HuH-7 (cell line): ENCODE results near the gene MYO18B.
A peak's percentile ranks its signal among the peaks of the same experiment; 100 is the strongest.

ENCODE experiments used
- DNase-seq: peaks from one replicate; pipeline ENCODE4 v3.0.0; 2011; ENCODE audit warnings: low spot score

The MYO18B gene

DNA sequence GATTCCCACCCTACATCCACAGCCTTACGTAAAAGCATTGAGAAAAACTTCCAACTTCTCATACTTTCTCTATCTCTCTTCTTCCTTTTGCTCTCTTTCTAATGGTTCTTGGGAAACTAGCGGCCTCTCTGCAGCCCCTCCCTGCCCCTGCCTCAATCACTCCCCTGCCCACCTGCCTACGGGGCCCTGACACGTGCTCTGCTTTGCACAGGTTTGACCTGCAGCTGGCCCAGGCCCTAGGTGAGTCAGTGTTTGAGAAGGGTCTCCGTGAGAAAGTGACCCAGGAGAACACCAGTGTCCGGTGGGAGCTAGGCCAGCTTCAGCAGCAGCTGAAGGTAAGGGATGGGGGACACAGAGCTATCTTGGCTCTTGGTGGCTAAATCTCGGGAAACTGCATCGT, 160.4 kb downstream of the MYO18B start:
- no peak for DNase-seq

DNA sequence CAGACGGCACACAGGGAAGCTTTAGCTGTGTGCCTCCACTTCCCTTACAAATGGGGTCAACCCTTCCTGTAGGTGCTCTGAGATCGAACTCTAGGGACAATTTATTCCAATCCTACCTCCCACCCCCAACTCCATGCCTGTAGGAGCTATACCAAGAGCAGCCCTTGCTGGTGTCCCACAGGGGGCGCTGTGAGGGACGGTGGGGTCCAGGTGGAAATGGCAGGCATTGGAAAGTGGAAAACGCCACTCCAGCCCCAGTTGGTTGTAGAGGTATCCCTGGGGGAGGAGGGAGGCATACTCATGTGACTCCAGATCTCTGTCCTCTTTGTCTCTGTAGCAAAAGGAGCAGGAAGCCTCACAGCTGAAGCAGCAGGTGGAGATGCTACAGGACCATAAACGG, 161.3 kb downstream of the MYO18B start:
- peak; percentile 46 for DNase-seq

DNA sequence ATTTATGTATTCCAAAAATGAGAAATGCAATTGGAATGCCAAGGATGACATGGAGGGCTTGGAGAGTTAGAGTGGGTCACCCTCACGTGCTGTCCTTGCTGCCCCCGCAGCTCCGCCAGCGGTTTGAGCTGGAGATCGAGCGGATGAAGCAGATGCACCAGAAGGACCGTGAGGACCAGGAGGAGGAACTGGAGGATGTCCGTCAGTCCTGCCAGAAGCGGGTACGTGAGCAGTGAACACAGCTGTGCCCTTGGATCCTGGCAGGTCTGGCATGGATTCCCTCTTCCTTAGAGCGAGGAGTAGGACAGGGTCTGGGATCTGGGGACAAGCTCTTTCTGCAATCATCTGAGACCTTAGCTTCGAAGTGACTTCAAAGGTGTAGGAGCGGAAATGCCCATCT, 166.2 kb downstream of the MYO18B start:
- no peak for DNase-seq

DNA sequence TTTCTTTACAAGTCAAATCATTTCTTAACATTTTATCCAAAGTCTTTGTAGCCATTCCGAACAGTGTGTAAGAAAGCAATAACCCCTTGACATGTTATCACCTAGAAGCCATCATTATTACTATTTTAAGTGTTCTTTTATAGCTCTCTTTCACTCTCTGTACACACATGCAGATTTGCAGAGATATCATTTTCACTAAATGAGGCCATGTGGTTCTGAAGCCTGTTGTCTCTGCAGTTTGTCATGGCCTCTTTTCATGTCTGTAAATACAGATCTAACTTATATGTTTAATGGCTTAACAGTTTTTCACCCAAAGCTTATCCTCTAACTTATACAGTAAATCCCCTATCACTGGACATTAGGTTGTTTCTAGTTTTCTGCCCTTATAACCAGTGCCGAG, 166.8 kb downstream of the MYO18B start:
- DNase-seq, result no peak

DNA sequence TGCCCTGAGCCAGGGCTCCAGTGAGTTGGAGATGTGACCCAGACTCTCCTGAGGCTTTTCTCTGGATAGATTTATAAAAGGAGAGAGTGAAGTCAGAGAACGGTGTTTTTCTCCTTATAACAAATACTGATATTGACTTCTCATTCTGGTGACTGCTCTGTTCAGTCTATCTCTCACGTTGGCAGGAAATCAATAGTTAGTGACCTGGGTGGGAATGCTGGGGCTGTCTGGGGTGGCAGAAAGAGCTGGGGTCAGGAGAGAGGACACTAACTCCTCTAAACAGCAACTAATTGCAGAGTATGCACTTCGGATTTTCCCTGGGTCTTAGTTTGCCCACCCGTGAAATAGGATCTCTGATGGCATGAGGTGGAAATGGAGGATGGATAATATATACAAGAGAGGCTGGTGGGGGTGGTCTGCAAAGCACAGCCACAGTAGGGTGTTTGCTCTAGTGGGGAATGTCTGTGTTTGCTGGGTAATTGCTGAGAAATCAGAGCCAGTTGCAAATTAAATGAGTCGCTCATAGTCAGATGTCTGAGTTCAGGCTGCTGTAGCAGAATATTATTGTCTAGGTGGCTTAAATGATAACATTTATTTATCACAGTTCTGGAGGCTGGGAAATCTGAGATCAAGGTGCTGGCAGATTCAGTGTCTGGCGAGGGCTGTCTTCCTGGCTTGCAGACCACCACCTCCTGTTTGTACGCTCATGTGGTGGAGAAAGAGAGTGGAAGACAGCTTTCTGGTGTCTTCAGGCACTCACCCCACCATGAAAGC, 167.8 kb downstream of the MYO18B start:
- DNase-seq, result no peak

DNA sequence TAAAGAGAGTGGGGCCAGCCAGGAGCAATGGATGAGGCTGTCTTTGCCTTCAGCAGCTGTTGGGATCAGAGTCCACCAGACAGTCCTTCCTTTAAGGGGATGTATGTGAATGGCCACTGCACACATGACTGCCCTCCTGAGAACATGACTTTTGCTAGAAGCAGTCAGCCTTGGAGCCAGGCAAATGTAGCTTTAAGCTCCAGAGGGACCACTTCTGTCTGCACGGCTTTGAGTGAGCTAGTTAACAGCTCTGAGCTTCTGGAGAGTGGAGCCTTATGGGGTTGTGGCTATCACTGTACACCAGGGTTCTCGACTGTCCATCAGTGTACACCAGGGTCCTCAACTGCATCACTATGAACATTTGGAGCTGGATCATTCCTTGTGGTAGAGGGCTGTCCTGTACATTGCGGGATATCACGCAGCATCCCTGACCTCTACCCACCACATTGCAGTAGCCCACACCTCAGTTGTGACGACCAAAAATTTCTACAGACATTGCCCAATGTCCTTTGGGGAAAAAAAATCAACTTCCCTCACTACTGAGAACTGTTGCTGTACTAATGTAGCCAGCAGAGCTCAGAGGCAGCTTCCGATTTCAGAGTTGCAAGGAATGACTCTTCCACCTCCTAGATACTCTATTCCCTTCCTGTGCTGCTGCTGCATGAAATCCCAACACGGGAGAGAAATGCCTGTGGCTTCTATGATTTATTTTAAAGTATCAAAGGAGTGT, 169.4 kb downstream of the MYO18B start:
- DNase-seq, result no peak

DNA sequence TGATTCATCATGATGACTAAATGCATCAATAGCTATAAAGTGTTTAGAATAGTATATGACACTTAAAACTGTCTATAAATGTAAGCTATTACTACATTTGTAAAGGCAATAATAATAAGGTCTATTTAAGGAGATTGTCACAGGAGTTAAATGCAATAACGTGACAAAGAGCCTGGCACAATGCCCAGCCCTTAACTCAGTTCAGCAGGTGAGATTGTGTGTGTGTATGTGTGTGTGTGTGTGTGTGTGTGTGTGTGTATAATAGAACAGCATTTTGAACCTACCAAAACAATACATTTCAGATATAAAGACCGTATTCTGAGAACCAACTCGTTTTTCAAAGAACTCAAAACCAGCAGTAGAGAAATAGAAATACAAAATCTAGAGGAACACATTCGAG, 177.5 kb downstream of the MYO18B start:
- DNase-seq, result no peak

DNA sequence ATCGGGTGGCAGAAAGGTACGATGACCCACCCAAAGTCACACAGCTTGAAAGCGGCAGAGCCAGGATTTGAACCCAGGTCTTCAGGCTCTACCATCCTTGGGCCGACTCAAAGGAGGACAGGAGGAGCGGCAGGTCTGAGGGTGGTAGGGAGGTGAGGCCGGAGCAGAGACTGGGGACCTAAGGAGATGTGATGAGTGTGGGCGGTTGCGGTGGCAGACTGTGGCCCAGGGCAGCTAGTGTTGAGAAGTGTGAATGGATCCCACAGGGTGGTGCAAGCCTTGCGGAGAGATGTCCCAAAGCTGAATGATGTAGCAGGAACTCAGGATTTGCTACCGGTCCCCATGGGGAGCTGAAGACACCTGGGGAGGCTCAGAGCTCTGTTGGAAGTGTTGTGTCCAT, 180.2 kb downstream of the MYO18B start:
- no peak for DNase-seq

DNA sequence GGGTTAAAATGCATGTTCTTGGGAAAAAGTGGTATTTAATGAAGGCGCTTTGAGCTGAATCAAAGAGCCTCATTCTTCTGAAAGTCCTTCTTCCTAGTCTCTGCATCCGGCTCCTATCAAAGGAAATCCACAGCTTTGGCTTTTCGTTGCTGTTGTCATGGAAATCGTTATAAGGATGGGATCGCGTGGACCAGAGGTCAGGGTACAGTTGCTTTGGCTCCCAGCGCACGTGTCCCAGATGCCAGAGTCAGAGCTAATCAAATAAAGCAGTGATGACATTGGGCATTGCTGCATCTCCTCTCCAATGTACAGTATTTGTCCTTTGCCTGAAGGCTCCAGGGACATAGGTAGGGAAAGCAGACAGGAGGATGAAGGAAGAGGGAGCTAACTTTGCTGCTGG, 181.9 kb downstream of the MYO18B start:
- no peak for DNase-seq

DNA sequence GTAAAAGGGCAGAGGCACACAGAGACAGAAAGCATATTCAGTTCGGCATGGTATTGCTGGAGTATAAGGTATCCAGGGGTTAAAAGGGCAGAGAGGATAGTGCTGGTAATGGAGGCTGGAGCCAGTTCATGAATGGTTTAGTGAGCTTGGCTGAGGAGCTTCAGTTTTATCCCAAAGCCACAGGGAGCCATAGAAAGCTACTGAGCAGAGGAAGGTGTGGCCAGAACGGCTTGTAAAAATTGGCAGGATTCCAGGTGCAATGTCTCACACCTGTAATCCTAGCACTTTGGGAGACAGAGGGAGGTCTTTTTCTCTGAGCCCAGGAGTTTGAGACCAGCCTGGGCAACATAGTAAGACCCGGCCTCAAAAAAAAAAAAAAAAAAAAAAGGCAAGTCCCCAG, 186.1 kb downstream of the MYO18B start:
- DNase-seq, result no peak

DNA sequence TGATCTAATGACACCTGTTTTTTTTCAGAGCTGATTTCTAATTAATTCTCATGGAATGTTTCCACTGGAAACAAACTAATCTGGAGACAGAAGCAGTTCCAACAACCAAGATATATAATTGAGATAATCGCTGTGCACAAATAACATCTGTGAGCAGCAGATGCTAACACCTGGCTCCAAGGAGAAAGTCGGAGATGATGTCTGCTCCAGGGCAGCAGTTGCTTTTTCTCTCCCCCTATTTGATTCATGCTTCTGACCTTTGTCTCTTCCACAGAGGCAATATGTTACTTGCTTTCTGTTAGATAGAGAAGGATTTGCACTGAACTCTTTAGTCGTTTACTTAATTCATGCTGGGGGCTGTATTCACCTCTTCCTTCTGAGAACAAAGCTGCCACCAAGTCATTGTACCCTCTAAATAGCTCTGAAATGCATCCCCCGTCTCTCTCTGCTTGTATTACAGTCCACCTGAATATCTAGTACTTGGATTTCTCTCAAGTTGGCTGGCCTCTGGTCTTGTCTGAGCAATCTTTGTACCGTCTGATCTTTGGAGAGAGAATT, 187.4 kb downstream of the MYO18B start:
- no peak for DNase-seq

DNA sequence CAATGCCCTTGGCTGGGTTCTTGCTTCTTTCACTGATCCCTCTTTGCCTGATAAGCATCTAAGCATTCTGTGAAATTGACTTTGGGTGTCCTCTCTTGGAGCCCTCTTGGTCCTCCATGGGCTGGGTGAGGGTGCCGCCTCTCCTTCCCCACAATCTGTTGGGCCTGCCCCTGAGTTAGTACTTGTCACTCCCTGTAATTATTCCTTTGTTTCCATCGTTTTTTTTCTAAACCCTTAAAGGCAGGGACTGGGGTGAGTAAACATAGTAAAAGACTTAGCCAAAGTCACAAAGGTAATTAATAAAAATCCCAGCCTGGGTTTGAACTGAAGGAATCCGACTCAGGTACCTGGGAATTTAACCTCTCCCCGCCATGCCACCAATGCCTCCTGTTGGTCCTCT, 188.1 kb downstream of the MYO18B start:
- DNase-seq, result no peak

DNA sequence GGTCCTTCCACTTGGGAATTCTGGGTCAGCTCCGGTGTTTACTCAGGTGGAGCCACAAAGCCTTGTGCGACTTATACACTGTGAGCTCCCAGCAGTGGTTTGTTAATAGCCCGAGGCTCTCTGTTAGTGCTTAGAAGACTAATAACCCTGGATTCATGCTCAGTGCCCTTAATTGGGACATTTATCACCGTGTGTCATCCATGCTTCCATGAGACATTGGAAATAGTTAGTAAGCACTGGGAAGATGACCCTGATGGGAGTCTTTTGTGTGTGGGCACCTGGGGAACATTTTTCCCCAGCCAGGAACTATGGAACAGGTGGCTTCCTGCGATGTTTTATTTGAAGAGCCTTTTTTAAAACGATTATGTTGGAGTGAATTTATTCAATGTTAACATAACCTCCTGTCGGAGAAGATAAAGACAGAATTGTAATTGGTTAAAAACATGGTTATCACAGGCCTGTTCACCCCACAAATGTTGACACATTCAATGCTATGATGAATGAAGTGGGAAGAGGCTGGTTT, 188.9 kb downstream of the MYO18B start:
- DNase-seq, result no peak

DNA sequence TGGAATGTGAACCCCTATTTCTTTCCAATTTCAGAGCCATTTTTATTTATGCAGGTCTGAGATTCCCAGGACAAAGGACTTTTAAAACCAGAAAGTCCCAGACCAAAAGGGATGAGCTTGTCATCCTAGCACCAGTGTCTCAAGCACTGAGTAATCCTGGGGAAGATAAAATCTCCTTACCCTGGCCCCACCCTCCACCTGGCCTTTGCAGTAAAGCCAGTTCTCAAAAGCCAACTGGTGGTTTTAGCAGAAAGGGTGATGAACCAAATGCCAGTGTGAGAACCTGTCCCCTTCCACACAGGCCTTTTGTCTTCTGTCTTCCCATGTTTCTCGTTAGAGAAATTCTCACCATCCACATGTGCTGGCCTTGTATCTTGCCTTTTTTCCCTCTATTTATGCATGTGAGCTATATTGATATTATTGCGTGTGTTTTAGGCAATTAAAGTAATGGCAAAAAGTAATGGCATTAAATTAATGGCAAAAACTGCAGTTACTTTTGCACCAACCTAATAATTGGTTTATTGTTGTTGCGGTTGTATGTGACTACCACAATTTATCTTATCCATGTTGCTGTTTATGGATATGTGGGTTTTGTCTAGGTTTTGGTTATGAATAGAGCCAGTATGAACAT, 191.3 kb downstream of the MYO18B start:
- no peak for DNase-seq

DNA sequence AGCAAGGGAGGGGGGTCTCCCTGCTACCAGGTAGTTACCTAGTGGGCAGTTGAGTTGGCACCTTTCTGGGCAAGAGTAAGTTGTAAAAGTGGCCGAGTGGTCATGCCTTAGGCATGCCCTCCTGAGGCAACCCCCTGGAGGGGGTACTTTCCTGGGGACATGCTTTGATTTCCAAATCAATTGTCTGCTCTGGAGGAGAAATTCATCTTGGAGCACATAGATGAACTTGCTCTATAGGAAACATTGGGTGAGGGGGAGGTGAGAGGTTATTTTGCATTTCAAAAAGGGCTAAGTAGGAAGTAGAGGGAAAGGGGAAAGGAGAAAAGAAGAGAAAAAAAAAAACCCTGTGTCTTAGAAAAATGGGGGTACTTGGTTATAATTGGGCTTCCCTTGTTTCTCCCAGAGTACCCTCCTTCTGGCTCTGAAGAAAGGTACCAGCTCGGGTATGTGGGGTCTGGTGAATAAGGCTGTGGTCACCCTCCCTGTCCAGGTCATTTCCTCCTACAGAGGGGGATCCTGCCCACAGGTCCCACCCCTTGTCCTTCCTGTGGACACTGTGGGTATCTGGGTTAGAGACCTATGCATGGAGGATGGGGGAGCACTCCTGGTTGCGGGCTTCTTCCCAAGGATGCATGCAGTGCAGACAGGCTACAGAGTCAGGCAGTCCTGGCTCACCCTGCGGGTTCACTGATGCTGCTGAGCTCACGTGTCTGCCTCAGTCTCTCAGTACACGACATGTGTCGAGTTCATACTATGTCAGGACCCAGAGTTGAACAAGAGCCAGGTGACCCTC, 193.5 kb downstream of the MYO18B start:
- no peak for DNase-seq

DNA sequence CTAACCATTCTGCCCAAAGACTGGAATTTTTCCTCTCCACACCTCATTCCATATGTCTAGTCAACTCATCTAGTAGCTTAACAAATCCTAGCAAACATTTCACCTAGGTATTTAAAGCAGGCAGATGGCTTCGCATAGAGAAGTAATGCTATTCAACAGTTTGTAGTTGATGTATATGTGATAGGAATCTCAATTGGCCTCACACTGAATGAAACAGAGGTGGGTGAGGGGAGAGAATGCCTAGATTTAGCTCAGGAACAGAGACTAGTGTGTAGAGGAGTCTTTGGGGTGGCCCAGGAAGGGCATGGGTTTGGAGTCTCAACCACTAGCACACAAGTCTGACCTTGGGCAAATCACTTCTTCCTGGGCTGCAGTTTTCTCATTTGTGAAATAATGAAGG, 196.2 kb downstream of the MYO18B start:
- DNase-seq, result no peak

DNA sequence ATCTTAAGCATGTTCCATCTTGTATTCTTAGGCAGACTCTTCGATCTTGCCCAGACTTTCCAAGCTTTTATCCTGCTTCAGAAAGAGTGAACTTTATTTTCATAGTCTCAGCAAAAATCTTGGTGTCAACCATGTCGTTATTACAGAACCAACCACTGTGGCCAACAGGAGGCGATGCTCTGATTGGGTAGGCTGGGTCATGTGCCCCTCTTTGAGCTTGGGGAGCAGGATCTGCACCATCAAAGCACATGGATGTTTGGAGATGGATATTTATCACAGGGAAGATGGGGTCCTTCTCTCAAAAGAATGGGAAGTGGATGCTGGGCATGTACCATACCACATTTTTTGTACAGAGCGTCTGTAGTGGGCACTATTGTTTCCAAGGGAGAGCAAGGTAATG, 197.4 kb downstream of the MYO18B start:
- no peak for DNase-seq

DNA sequence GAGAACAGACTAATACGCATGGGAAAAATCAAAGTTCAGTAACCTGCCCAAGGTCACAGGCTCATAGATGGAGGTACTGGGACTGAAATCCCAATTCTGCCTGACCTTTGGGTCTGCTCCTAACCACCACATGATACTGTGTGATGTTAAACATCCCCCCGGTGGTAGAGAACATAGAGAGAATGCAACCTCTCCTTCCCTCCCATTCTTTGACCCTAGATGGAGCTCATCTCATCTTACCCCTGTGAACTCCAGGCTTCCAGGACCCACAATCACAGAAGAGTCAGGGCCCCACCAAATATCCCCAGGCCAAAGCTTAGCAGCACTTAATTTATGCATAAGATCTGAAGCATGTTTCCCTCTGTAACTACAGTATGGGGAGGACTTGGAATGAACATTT, 198.5 kb downstream of the MYO18B start:
- no peak for DNase-seq

DNA sequence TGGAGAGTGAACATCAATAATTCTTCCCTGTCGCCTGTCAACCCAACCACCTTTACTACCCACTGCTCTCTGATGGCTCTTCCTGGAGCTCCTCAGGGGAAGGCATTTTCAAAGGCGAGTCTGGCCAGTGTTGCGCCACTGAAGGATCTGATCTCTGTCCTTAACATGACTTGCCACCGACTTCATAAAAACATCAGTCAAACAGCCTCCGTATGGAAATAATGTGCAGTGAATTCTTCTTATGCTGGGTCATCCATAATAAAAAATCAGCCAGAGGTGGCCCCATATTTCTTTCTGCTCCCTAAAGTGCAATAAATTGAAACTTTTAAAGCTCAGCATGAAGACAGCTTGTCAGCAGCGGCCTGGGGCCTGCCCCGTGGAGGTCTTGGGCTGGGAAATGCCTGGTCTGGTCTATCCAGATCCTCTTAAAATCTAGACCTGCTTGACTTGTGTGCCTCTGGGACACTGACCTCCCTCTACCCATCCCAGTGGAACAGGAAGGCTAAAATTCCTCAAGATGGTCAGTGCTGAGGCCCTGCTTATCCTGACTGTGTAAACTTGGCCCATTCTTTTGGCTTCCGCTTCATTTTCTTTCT, 199.5 kb downstream of the MYO18B start:
- no peak for DNase-seq

DNA sequence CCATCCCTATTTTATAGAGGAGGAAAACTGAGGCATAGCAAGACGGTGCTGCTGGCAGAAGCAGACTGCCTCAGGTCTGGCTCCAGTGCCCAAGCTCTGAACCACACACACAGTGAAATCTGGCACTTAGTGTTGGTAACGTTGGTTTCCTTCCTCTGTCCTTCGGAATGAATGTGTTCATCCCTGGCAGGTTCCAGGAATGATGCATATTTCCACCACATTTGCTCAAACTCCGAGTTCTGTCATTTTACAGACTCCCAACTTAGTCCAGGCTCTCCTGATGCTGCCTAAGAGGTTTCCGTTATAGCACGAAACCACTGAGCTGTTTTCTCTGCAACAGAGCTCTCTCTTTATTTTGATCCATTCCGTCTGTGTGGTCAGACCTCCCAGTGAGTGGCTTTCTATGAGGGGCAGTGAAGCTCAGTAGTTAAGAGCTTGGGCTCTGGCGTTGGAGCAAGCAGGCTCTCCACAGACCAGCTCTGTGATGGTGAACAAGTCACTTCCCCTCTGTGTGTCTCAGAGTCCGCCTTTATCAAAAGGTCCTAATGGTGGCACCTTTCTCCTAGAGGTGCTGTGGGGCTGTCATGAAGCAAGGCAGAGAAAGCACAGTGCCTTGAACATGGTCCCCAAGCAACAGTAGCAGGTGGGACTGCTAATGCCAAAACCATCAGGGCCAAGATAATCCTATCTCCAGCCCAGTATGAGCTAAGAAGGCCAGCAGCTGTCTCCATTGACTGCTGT, 200.3 kb downstream of the MYO18B start:
- DNase-seq, result no peak
